ENCODE data around the gene BRCA2. TPM values are rescaled to one million over a fixed set of nuclear protein-coding genes. Genes with fewer than 3 reads are reported as not detected.

BRCA2 gene
- total and polyA plus RNA-seq, 2 experiments from 2014 or later, result 28.6 to 38.7 TPM

GRCh38 chr13:32431361-32431760, 116.1 kb downstream of the BRCA2 start (continued):
- TF ChIP-seq CREB1 (CRISPR knock-in tag; IDR thresholded peaks at IDR 0.05; ENCODE audit: low read depth) (no peak), REST (IDR thresholded peaks at IDR 0.05; ENCODE audit: unreplicated experiment) (no peak), NANOG (IDR thresholded peaks at IDR 0.05; ENCODE audit: borderline replicate concordance) (no peak), ETS1 (IDR thresholded peaks at IDR 0.05) (no peak), ZNF114 (CRISPR knock-in tag; IDR thresholded peaks at IDR 0.05) (no peak), EZH2phosphoT487 (IDR thresholded peaks at IDR 0.05; ENCODE audit: unreplicated experiment) (no peak), POLR2AphosphoS5 (IDR thresholded peaks at IDR 0.05; ENCODE audit: low read depth) (no peak), CTCF (conservative IDR thresholded peaks at IDR 0.05; ENCODE audit: low read depth in 2 of 2) (no peak)

GRCh38 chr13:32432856-32433255, 117.5 kb downstream of the BRCA2 start:
- H3K4me1 Mint-ChIP-seq, result peaks cover 9% of the 10 kb centered on the region; the same call in 2 of the 3 replicates
- no peak overlapping the region for H3K4me2 ChIP-seq
- H4K20me1 ChIP-seq (replicated peaks; ENCODE audit: insufficient read depth), result no peaks in the 10 kb centered on the region
- no peak for DNase-seq (ENCODE audit: low spot score)
- no peak overlapping the region for H3K4me3 Mint-ChIP-seq
- peaks cover 8% of the 10 kb centered on the region for H3K4me1 ChIP-seq (ENCODE audit: insufficient read depth)
- no peak overlapping the region for H3K4me3 ChIP-seq
- H3K36me3 ChIP-seq (ENCODE audit: insufficient read depth), result no peaks in the 10 kb centered on the region
- no peak overlapping the region for H3K27ac Mint-ChIP-seq
- peaks cover 2% of the 10 kb centered on the region for H3K27me3 Mint-ChIP-seq (ENCODE audit: insufficient read depth, low read depth, poor library complexity)
- no peaks in the 10 kb centered on the region for H3K9me2 ChIP-seq (ENCODE audit: insufficient read depth)
- ATAC-seq, result no peak
- peaks cover 7% of the 10 kb centered on the region; the same call in 1 of the 2 replicates for H3F3A ChIP-seq (replicated peaks; ENCODE audit: low read depth)
- H2AFZ ChIP-seq, result no peak overlapping the region
- no peak overlapping the region for H3K27ac ChIP-seq (ENCODE audit: low read depth)
- H3K27me3 ChIP-seq (ENCODE audit: insufficient read depth), result no peaks in the 10 kb centered on the region
- H3K36me3 Mint-ChIP-seq (ENCODE audit: low read depth), result no peaks in the 10 kb centered on the region; the same call in 2 of the 3 replicates
- H3K9me3 Mint-ChIP-seq, result no peaks in the 10 kb centered on the region
- no peaks in the 10 kb centered on the region for H3K79me2 ChIP-seq (replicated peaks; ENCODE audit: insufficient read depth)
- TF ChIP-seq NANOG (IDR thresholded peaks at IDR 0.05; ENCODE audit: borderline replicate concordance) (no peak), ETS1 (IDR thresholded peaks at IDR 0.05) (no peak), EZH2 (IDR thresholded peaks at IDR 0.05; ENCODE audit: low read depth, unreplicated experiment) (no peak), CREB1 (CRISPR knock-in tag; IDR thresholded peaks at IDR 0.05; ENCODE audit: low read depth) (no peak), JUNB (IDR thresholded peaks at IDR 0.05; ENCODE audit: unreplicated experiment) (no peak), ZNF331 (CRISPR knock-in tag; IDR thresholded peaks at IDR 0.05; ENCODE audit: low read depth) (no peak), STAT1 (IDR thresholded peaks at IDR 0.05; ENCODE audit: unreplicated experiment) (no peak), REST (IDR thresholded peaks at IDR 0.05; ENCODE audit: unreplicated experiment) (no peak)
